ENCODE data around the gene CCDC102B. TPM values are rescaled to one million over a fixed set of nuclear protein-coding genes. Genes with fewer than 3 reads are reported as not detected.

The CCDC102B gene
- total RNA-seq, 1 donor from 2014 or later: 8.1 TPM

GRCh38 chr18:68837665-68838451 lies 40.0 kb downstream of the CCDC102B start:
- Mint-ChIP-seq H3K4me3 (ENCODE audit: unreplicated experiment) (no peak overlapping the region), H3K27ac (ENCODE audit: unreplicated experiment) (no peak overlapping the region), H3K9me3 (ENCODE audit: unreplicated experiment) (no peaks in the 10 kb centered on the region), H3K36me3 (ENCODE audit: unreplicated experiment) (no peaks in the 10 kb centered on the region), H3K27me3 (ENCODE audit: unreplicated experiment) (no peaks in the 10 kb centered on the region), H3K4me1 (ENCODE audit: low read depth, unreplicated experiment) (peaks cover 4% of the 10 kb centered on the region)
- no peak for TF ChIP-seq CTCF (IDR thresholded peaks at IDR 0.05; ENCODE audit: partially characterized antibody, unreplicated experiment)
- DNase-seq: no peak

GRCh38 chr18:68839701-68840100 lies 41.8 kb downstream of the CCDC102B start:
- no peak overlapping the region for H3K27ac Mint-ChIP-seq (ENCODE audit: unreplicated experiment)
- H3K9me3 Mint-ChIP-seq (ENCODE audit: unreplicated experiment): no peaks in the 10 kb centered on the region
- DNase-seq: no peak
- no peak overlapping the region for H3K4me3 Mint-ChIP-seq (ENCODE audit: unreplicated experiment)
- H3K27me3 Mint-ChIP-seq (ENCODE audit: unreplicated experiment): no peaks in the 10 kb centered on the region
- H3K4me1 Mint-ChIP-seq (ENCODE audit: low read depth, unreplicated experiment): peaks cover 4% of the 10 kb centered on the region
- no peak for TF ChIP-seq CTCF (IDR thresholded peaks at IDR 0.05; ENCODE audit: partially characterized antibody, unreplicated experiment)
- no peaks in the 10 kb centered on the region for H3K36me3 Mint-ChIP-seq (ENCODE audit: unreplicated experiment)

GRCh38 chr18:68840554-68841263 lies 42.8 kb downstream of the CCDC102B start:
- DNase-seq: no peak
- Mint-ChIP-seq H3K36me3 (ENCODE audit: unreplicated experiment) (no peaks in the 10 kb centered on the region), H3K27me3 (ENCODE audit: unreplicated experiment) (no peaks in the 10 kb centered on the region), H3K9me3 (ENCODE audit: unreplicated experiment) (no peaks in the 10 kb centered on the region), H3K4me1 (ENCODE audit: low read depth, unreplicated experiment) (peaks cover 2% of the 10 kb centered on the region), H3K27ac (ENCODE audit: unreplicated experiment) (no peak overlapping the region), H3K4me3 (ENCODE audit: unreplicated experiment) (no peak overlapping the region)
- TF ChIP-seq CTCF (IDR thresholded peaks at IDR 0.05; ENCODE audit: partially characterized antibody, unreplicated experiment): no peak

GRCh38 chr18:68841301-68841700 lies 43.4 kb downstream of the CCDC102B start:
- Mint-ChIP-seq H3K36me3 (ENCODE audit: unreplicated experiment) (no peaks in the 10 kb centered on the region), H3K27ac (ENCODE audit: unreplicated experiment) (no peak overlapping the region), H3K9me3 (ENCODE audit: unreplicated experiment) (no peaks in the 10 kb centered on the region), H3K4me3 (ENCODE audit: unreplicated experiment) (no peak overlapping the region), H3K4me1 (ENCODE audit: low read depth, unreplicated experiment) (no peaks in the 10 kb centered on the region), H3K27me3 (ENCODE audit: unreplicated experiment) (no peaks in the 10 kb centered on the region)
- DNase-seq: no peak
- no peak for TF ChIP-seq CTCF (IDR thresholded peaks at IDR 0.05; ENCODE audit: partially characterized antibody, unreplicated experiment)

DNA sequence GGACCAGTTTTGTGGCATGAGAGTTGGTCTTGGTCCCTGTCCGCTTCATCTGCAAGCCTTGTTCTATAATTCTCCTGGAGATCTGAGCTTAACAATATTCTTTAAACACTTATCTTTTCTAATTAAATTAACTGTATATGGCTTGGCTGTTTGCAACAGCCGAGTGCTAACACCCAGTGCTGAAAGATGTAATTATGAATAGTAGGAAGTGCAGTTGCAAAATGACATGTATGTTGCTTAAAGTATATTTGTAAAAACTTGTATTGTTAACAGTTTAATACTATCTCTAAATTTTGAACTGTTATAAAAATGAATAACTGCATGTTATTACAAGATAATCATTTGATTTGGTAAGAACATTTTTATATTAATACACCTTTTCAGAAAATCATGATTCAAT lies 45.1 kb downstream of the CCDC102B start:
- H3K27ac Mint-ChIP-seq (ENCODE audit: unreplicated experiment): no peak overlapping the region
- H3K9me3 Mint-ChIP-seq (ENCODE audit: unreplicated experiment): no peaks in the 10 kb centered on the region
- H3K4me3 Mint-ChIP-seq (ENCODE audit: unreplicated experiment): no peak overlapping the region
- no peaks in the 10 kb centered on the region for H3K27me3 Mint-ChIP-seq (ENCODE audit: unreplicated experiment)
- no peak for DNase-seq
- TF ChIP-seq CTCF (IDR thresholded peaks at IDR 0.05; ENCODE audit: partially characterized antibody, unreplicated experiment): no peak
- H3K36me3 Mint-ChIP-seq (ENCODE audit: unreplicated experiment): no peaks in the 10 kb centered on the region
- H3K4me1 Mint-ChIP-seq (ENCODE audit: low read depth, unreplicated experiment): no peaks in the 10 kb centered on the region
